Heart left ventricle (tissue), 16 donors: ENCODE results near the gene SGO1. TPM values are rescaled to one million over a fixed set of nuclear protein-coding genes. Genes with fewer than 3 reads are reported as not detected.

Experiments used
- ATAC-seq, 4 donors: fragments of 200-7000 bp; cut with Tn5 transposase; one replicate each; pipeline ENCODE4 v1.9.1; 2020 to 2022; ENCODE audit warnings: moderate library complexity in 4 of 4, mild to moderate bottlenecking in 3 of 4, moderate number of reproducible peaks in 1 of 4
- DNase-seq, 5 donors: peaks; one replicate each; pipeline ENCODE4 v3.0.0-alpha.2; 2020
- H3K27ac ChIP-seq, 12 donors: fragments of 200-600 bp; sonication (generic) in 4 of 12; one replicate each; pipeline versions ENCODE4 v1.5.0 to v1.8.0; 2016 to 2022; ENCODE audit warnings: mild to moderate bottlenecking in 2 of 12
- H3K27me3 ChIP-seq, 9 donors: fragments of 200-600 bp; sonication (generic) in 2 of 9; one replicate each; pipeline versions ENCODE4 v1.5.1 to v1.8.0; 2016 to 2022; ENCODE audit warnings: mild to moderate bottlenecking in 3 of 9
- H3K36me3 ChIP-seq, 9 donors: fragments of 200-600 bp; sonication (generic) in 2 of 9; one replicate each; pipeline versions ENCODE4 v1.5.0 to v1.8.0; 2018 to 2022; ENCODE audit warnings: mild to moderate bottlenecking in 2 of 9
- H3K4me1 ChIP-seq, 12 donors: fragments of 200-600 bp; sonication (generic) in 4 of 12; one replicate each; pipeline versions ENCODE4 v1.5.0 to v1.8.0; 2016 to 2022; ENCODE audit warnings: mild to moderate bottlenecking in 3 of 12
- H3K4me3 ChIP-seq, 12 donors: fragments of 200-600 bp; sonication (generic) in 4 of 12; one replicate each; pipeline versions ENCODE4 v1.5.0 to v1.8.0; 2017 to 2022; ENCODE audit warnings: mild to moderate bottlenecking in 9 of 12, moderate library complexity in 4 of 12
- H3K9me3 ChIP-seq, 12 donors: fragments of 200-600 bp; sonication (generic) in 4 of 12; one replicate each; pipeline versions ENCODE4 v1.5.0 to v1.8.0; 2016 to 2022; ENCODE audit warnings: mild to moderate bottlenecking in 1 of 12
- CTCF ChIP-seq, 12 donors: fragments of 200-600 bp; sonication (generic) in 4 of 12; IDR thresholded peaks; one replicate each; pipeline versions ENCODE4 v1.5.0 to v1.8.0; 2018 to 2022; ENCODE audit warnings: antibody characterized with exemption in 12 of 12, mild to moderate bottlenecking in 5 of 12
- POLR2A ChIP-seq, 2 donors: fragments of 450-650 bp; IDR thresholded peaks; one replicate each; pipeline ENCODE4 v1.6.1; 2017; ENCODE audit warnings: antibody characterized with exemption in 2 of 2, mild to moderate bottlenecking in 2 of 2, moderate library complexity in 2 of 2
- WGBS, 4 donors: extraction: QIAGEN DNeasy Blood & Tissue Kit in 2 of 4; methylation state at CpG; one replicate each; pipeline versions ENCODE4 v1.1.5 to v1.1.7; 2013 to 2018; 5-methylcytosine and 5-hydroxymethylcytosine counted together
- intact Hi-C, 10 donors: fragments of 100-400 bp; cut with DNase I; formaldehyde crosslinking; loops; one replicate each; pipeline versions ENCODE4 v1.11.1 to v1.14.2; 2022
- polyA plus RNA-seq, 2 donors: library from polyadenylated mRNA; stranded (reverse); fragments of 200-250 nt; gene quantifications; one replicate each; pipeline ENCODE4 v1.2.3, GENCODE V29; 2013
- total RNA-seq, 9 donors: library from RNA; depleted of rRNA in 2 of 9; stranded (reverse); fragments of >200 nt in 2 of 9; fragmentation: NEBNext Ultra II Directional in 3 of 9; extraction: Animal tissue kit (Norgen Biotek cat#: 25700) in 3 of 9; gene quantifications; one replicate each; pipeline versions ENCODE4 v1.1.0 to v1.2.4, GENCODE V29; 2016 to 2023
- donor health status: ischemic (EF 13 %, LVEDD 7.1; RV severe dilation, severe dysfunction).
- donor health status: healthy with polysubstance abuse.
- donor health status: DM: no; HTN: yes; CAD: no.
- donor health status: DM: no; HTN: no; CAD: no.
- donor health status: ischemic (EF 25% LVEDD 6.9; RV normal size, moderate dysfunction).
- donor health status: ischemic (EF 25% LVEDD 5.7; RV mildly dilated, moderate dysfunction).
- donor health status: healthy.
- donor health status: DM: yes; HTN: yes; CAD: no.
- donor health status: ischemic (EF 35%, LVEDD 5.7; RV mildly dilated, moderate dysfunction).
- donor health status: nonischemic (EF 11% LVEDD 7.7; RV severe dilation, severe dysfunction).
- donor health status: DM: yes; HTN: yes; CAD: no.
- donor health status: PGD.
- donor health status: ischemic (EF 29% LVEDD 5.4; RV normal size, mild dysfunction).
- donor health status: nonischemic (EF 23%, LVEDD 6.1; RV moderate dilation, normal function).

The SGO1 gene
- total and polyA plus RNA-seq, 11 donors: 0.04 to 2.8 (median 0.28) TPM; not detected in 5

- peak overlapping the region in 6 of 12 donors; percentile 15 to 78 (median 68) for H3K27ac ChIP-seq
- no peak for TF ChIP-seq POLR2A (IDR thresholded peaks at IDR 0.05)
- TF ChIP-seq CTCF (IDR thresholded peaks at IDR 0.05): no peak
- WGBS, 4 donors: 53 to 60% (median 59%) methylated on average over 4 of the region's 4 CpGs
- H3K4me1 ChIP-seq: peaks cover 0 to 21% (median 7%) of the 10 kb centered on the region in 12 donors
- no peak overlapping the region for H3K4me3 ChIP-seq
- no peaks in the 10 kb centered on the region for H3K27me3 ChIP-seq
- no peaks in the 10 kb centered on the region for H3K9me3 ChIP-seq
- ATAC-seq (peak in 2 of 4 donors; percentile 31 to 35), DNase-seq (peak in 1 of 5 donors; percentile 30)
- H3K36me3 ChIP-seq: no peaks in the 10 kb centered on the region
- intact Hi-C loops: loop anchor here in 6 of 10 donors (5.0 to 10.0 kb wide), 5 partner anchors 137 to 297 kb away; partner anchors contain the start of genes RAB5A (in 3 of the 6) and KAT2B (in 2 of the 6)
Observed at GRCh38 chr3:20182206-20182605, 3.8 kb downstream of the SGO1 start.

GRCh38 chr3:20181276-20181675 is 4.7 kb downstream of the SGO1 start:
- Histone ChIP-seq H3K36me3 (no peaks in the 10 kb centered on the region), H3K9me3 (no peaks in the 10 kb centered on the region), H3K4me1 (peaks cover 0 to 15% (median 7%) of the 10 kb centered on the region in 12 donors), H3K27me3 (no peaks in the 10 kb centered on the region), H3K27ac (peak overlapping the region in 8 of 12 donors; percentile 2 to 78 (median 63)), H3K4me3 (no peak overlapping the region)
- intact Hi-C loops: loop anchor here in 6 of 10 donors (5.0 to 10.0 kb wide), 5 partner anchors 136 to 296 kb away; partner anchors contain the start of genes RAB5A (in 3 of the 6) and KAT2B (in 2 of the 6)
- WGBS, 4 donors: 50 to 60% (median 55%) methylated on average over 3 of the region's 3 CpGs
- DNase-seq: no peak
- TF ChIP-seq POLR2A (IDR thresholded peaks at IDR 0.05): no peak
- ATAC-seq: peak in 3 of 4 donors; percentile 32 to 62 (median 51)

GRCh38 chr3:20173844-20174410 is 12.1 kb downstream of the SGO1 start:
- DNase-seq: no peak
- no peaks in the 10 kb centered on the region for H3K9me3 ChIP-seq
- H3K4me1 ChIP-seq: no peaks in the 10 kb centered on the region
- WGBS, 4 donors: 87 to 94% (median 91%) methylated on average over 4 of the region's 4 CpGs
- no peak overlapping the region for H3K4me3 ChIP-seq
- ATAC-seq: no peak
- TF ChIP-seq CTCF (IDR thresholded peaks at IDR 0.05): no peak
- no peak for TF ChIP-seq POLR2A (IDR thresholded peaks at IDR 0.05)
- intact Hi-C loops: no loop called here
- H3K27me3 ChIP-seq: no peaks in the 10 kb centered on the region
- H3K36me3 ChIP-seq: peaks cover 0 to 3% (median 0%) of the 10 kb centered on the region in 9 donors
- H3K27ac ChIP-seq: no peak overlapping the region

- no peak for TF ChIP-seq POLR2A (IDR thresholded peaks at IDR 0.05)
- TF ChIP-seq CTCF (IDR thresholded peaks at IDR 0.05): no peak
- no peak overlapping the region for H3K4me3 ChIP-seq
- ATAC-seq (no peak), DNase-seq (no peak)
- 94 to 99% (median 95%) methylated on average over 2 of the region's 2 CpGs for WGBS, 4 donors
- no peaks in the 10 kb centered on the region for H3K27me3 ChIP-seq
- no peak overlapping the region for H3K27ac ChIP-seq
- intact Hi-C loops: no loop called here
- no peaks in the 10 kb centered on the region for H3K36me3 ChIP-seq
- peaks cover 0 to 17% (median 3%) of the 10 kb centered on the region in 12 donors for H3K4me1 ChIP-seq
- no peaks in the 10 kb centered on the region for H3K9me3 ChIP-seq
Observed at GRCh38 chr3:20161714-20162113, 24.3 kb downstream of the SGO1 start.
